ENCODE measurements around the gene MTA3. TPM values are rescaled to one million over a fixed set of nuclear protein-coding genes. Genes with fewer than 3 reads are reported as not detected.
"Not testable (repeated sequence)": the region's sequence is repeated elsewhere in the genome, so short reads cannot be mapped to it uniquely, and the experiment has no call there.

Gene MTA3
- total RNA-seq, 1 experiment from 2014 or later, result 57.1 TPM

GRCh38 chr2:42724886-42725285, 156.5 kb downstream of the MTA3 start:
- no peak for DNase-seq (ENCODE audit: low spot score)
- BruUV-seq (replicated peaks), result no TSS peak
- CTCF ChIA-PET, result no interaction called here

GRCh38 chr2:42725657-42726056, 157.2 kb downstream of the MTA3 start:
- no TSS peak for BruUV-seq (replicated peaks)
- Histone ChIP-seq H3K27ac (ENCODE audit: low read depth, low read length, poor library complexity, severe bottlenecking) (no peak overlapping the region), H3K4me3 (ENCODE audit: low read depth, low read length, poor library complexity, severe bottlenecking) (no peak overlapping the region), H3K4me1 (ENCODE audit: insufficient read depth, low read length, poor library complexity, severe bottlenecking) (no peaks in the 10 kb centered on the region), H3K9me3 (ENCODE audit: low read depth, low read length, poor library complexity, severe bottlenecking) (peaks cover 9% of the 10 kb centered on the region), H3K36me3 (ENCODE audit: insufficient read depth, low read length, poor library complexity, severe bottlenecking) (no peaks in the 10 kb centered on the region), H3K27me3 (replicated peaks; ENCODE audit: insufficient read depth, low read depth, low read length, poor library complexity) (no peaks in the 10 kb centered on the region)
- ChIA-PET POLR2A (ENCODE audit: low non-redundant PET) (no interaction called here), CTCF (no interaction called here)
- DNase-seq (ENCODE audit: low spot score), result no peak
- intact Hi-C loops (cut with micrococcal nuclease; ENCODE audit: unreplicated experiment), result no loop called here
- TF ChIP-seq, protein P1, sequence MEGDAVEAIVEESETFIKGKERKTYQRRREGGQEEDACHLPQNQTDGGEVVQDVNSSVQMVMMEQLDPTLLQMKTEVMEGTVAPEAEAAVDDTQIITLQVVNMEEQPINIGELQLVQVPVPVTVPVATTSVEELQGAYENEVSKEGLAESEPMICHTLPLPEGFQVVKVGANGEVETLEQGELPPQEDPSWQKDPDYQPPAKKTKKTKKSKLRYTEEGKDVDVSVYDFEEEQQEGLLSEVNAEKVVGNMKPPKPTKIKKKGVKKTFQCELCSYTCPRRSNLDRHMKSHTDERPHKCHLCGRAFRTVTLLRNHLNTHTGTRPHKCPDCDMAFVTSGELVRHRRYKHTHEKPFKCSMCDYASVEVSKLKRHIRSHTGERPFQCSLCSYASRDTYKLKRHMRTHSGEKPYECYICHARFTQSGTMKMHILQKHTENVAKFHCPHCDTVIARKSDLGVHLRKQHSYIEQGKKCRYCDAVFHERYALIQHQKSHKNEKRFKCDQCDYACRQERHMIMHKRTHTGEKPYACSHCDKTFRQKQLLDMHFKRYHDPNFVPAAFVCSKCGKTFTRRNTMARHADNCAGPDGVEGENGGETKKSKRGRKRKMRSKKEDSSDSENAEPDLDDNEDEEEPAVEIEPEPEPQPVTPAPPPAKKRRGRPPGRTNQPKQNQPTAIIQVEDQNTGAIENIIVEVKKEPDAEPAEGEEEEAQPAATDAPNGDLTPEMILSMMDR (conservative IDR thresholded peaks at IDR 0.05; ENCODE audit: low read depth, low read length), result no peak
- TF ChIP-seq EZH2 (IDR thresholded peaks at IDR 0.05; ENCODE audit: borderline replicate concordance, low read depth, low read length, poor library complexity, severe bottlenecking), result no peak

More at GRCh38 chr2:42724886-42725285, 156.5 kb downstream of the MTA3 start:
- H3K27ac ChIP-seq (ENCODE audit: low read depth, low read length, poor library complexity, severe bottlenecking), result no peak overlapping the region
- intact Hi-C loops (cut with micrococcal nuclease; ENCODE audit: unreplicated experiment), result no loop called here
- H3K9me3 ChIP-seq (ENCODE audit: low read depth, low read length, poor library complexity, severe bottlenecking), result peaks cover 4% of the 10 kb centered on the region
- H3K4me3 ChIP-seq (ENCODE audit: low read depth, low read length, poor library complexity, severe bottlenecking), result no peak overlapping the region
- no peaks in the 10 kb centered on the region for H3K27me3 ChIP-seq (replicated peaks; ENCODE audit: insufficient read depth, low read depth, low read length, poor library complexity)
- H3K36me3 ChIP-seq (ENCODE audit: insufficient read depth, low read length, poor library complexity, severe bottlenecking), result no peaks in the 10 kb centered on the region
- no peaks in the 10 kb centered on the region for H3K4me1 ChIP-seq (ENCODE audit: insufficient read depth, low read length, poor library complexity, severe bottlenecking)
- POLR2A ChIA-PET (ENCODE audit: low non-redundant PET), result no interaction called here
- TF ChIP-seq, protein P1 (conservative IDR thresholded peaks at IDR 0.05; ENCODE audit: low read depth, low read length), result no peak
- TF ChIP-seq EZH2 (IDR thresholded peaks at IDR 0.05; ENCODE audit: borderline replicate concordance, low read depth, low read length, poor library complexity, severe bottlenecking), result no peak

DNA sequence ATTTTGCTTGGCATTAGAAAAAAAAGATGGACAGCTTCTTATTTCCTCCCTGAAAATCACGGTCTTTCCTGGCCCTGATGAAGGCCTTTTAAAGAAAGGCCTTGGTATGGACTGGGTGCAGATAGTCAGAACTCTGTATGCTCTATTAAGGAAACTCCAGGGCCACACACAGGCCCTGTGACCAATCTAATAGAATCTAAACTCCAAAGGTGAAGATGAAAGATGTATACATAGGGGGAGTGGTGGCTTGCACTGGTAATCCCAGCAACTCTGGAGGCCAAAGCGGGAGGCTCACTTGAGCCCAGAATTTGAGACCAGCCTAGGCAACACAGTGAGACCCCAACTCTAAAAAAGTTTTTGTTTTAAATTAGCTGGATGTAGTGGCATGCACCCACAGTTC, 158.2 kb downstream of the MTA3 start:
- BruUV-seq (replicated peaks), result no TSS peak
- Histone ChIP-seq H3K9me3 (ENCODE audit: low read depth, low read length, poor library complexity, severe bottlenecking) (peaks cover 9% of the 10 kb centered on the region), H3K27me3 (replicated peaks; ENCODE audit: insufficient read depth, low read depth, low read length, poor library complexity) (no peaks in the 10 kb centered on the region), H3K27ac (ENCODE audit: low read depth, low read length, poor library complexity, severe bottlenecking) (no peak overlapping the region), H3K4me3 (ENCODE audit: low read depth, low read length, poor library complexity, severe bottlenecking) (no peak overlapping the region), H3K36me3 (ENCODE audit: insufficient read depth, low read length, poor library complexity, severe bottlenecking) (no peaks in the 10 kb centered on the region), H3K4me1 (ENCODE audit: insufficient read depth, low read length, poor library complexity, severe bottlenecking) (no peaks in the 10 kb centered on the region)
- intact Hi-C loops (cut with micrococcal nuclease; ENCODE audit: unreplicated experiment), result no loop called here
- ChIA-PET CTCF (no interaction called here), POLR2A (ENCODE audit: low non-redundant PET) (no interaction called here)
- TF ChIP-seq, protein P1 (conservative IDR thresholded peaks at IDR 0.05; ENCODE audit: low read depth, low read length), result no peak
- TF ChIP-seq EZH2 (IDR thresholded peaks at IDR 0.05; ENCODE audit: borderline replicate concordance, low read depth, low read length, poor library complexity, severe bottlenecking), result no peak
- no peak for DNase-seq (ENCODE audit: low spot score)

DNA sequence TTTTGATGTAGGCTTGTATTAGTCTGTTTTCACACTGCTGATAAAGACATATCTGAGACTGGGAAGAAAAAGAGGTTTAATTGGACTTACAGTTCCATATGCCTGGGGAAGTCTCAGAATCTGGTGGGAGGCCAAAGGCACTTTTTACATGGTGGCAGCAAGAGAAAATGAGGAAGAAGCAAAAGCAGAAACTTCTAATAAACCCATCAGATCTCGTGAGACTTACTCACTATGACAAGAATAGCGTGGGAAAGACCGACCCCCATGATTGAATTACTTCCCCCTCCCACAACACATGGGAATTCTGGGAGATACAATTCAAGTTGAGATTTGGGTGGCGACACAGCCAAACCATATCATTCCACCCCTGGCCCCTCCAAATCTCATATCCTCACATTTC, 162.9 kb downstream of the MTA3 start:
- H3K4me3 ChIP-seq (ENCODE audit: low read depth, low read length, poor library complexity, severe bottlenecking); BruUV-seq (replicated peaks); H3K4me1 ChIP-seq (ENCODE audit: insufficient read depth, low read length, poor library complexity, severe bottlenecking); H3K27ac ChIP-seq (ENCODE audit: low read depth, low read length, poor library complexity, severe bottlenecking); H3K27me3 ChIP-seq (replicated peaks; ENCODE audit: insufficient read depth, low read depth, low read length, poor library complexity); H3K36me3 ChIP-seq (ENCODE audit: insufficient read depth, low read length, poor library complexity, severe bottlenecking); DNase-seq (ENCODE audit: low spot score); POLR2A ChIA-PET (ENCODE audit: low non-redundant PET); intact Hi-C loops (cut with micrococcal nuclease; ENCODE audit: unreplicated experiment); CTCF ChIA-PET: not testable (repeated sequence)
- peaks cover 14% of the 10 kb centered on the region for H3K9me3 ChIP-seq (ENCODE audit: low read depth, low read length, poor library complexity, severe bottlenecking)

Data from A673 (cell line).